OCI-LY3 (cell line): Measurements from ENCODE around the gene GPC3.

Source experiments
- H2AFZ ChIP-seq: fragments of 200-600, 300-600 bp; shearing (Covaris generic); 2 replicates; pipeline ENCODE4 v1.6.0; 2014; ENCODE audit warnings: antibody characterized with exemption, low read depth, low read length
- H3K27ac ChIP-seq: fragments of 200-600, 300-600 bp; sonication (generic); 2 replicates; pipeline ENCODE4 v1.5.1; 2014; ENCODE audit warnings: mild to moderate bottlenecking, low read length, moderate library complexity, mixed read lengths
- H3K27me3 ChIP-seq: fragments of 200-600, 300-600 bp; sonication (generic); 2 replicates; pipeline ENCODE4 v1.6.1; 2014; ENCODE audit warnings: low read depth, low read length, mixed read lengths
- H3K36me3 ChIP-seq: fragments of 200-600, 300-600 bp; sonication (generic); replicated peaks from 2 replicates; pipeline ENCODE3; 2014; ENCODE audit warnings: low read depth, low read length, mixed read lengths
- H3K4me1 ChIP-seq: fragments of 300-600, 200-600 bp; sonication (generic); 2 replicates; pipeline ENCODE4 v1.6.1; 2014; ENCODE audit warnings: low read length, mixed read lengths
- H3K4me2 ChIP-seq: fragments of 200-600, 300-600 bp; sonication (generic); 2 replicates; pipeline ENCODE4 v1.6.1; 2014; ENCODE audit warnings: low read length, mixed read lengths
- H3K4me3 ChIP-seq: fragments of 300-600, 200-600 bp; sonication (generic); 2 replicates; pipeline ENCODE4 v1.5.1; 2014; ENCODE audit warnings: antibody characterized with exemption, mild to moderate bottlenecking, low read length, moderate library complexity
- H3K79me2 ChIP-seq: fragments of 300-600, 200-600 bp; shearing (Covaris generic); 2 replicates; pipeline ENCODE4 v1.6.1; 2014; ENCODE audit warnings: mild to moderate bottlenecking, low read length, mixed read lengths
- H3K9ac ChIP-seq: fragments of 300-600, 200-600 bp; shearing (Covaris generic); 2 replicates; pipeline ENCODE4 v1.6.0; 2014; ENCODE audit warnings: mild to moderate bottlenecking, low read length, moderate library complexity
- H3K9me3 ChIP-seq: fragments of 200-600, 300-600 bp; shearing (Covaris generic); 2 replicates; pipeline ENCODE4 v1.6.1; 2014; ENCODE audit warnings: low read length, mixed read lengths; ENCODE audit not compliant: insufficient read depth
- H4K20me1 ChIP-seq: fragments of 200-600, 300-600 bp; sonication (generic); 2 replicates; pipeline ENCODE4 v1.6.1; 2016; ENCODE audit warnings: low read length, mixed read lengths; ENCODE audit not compliant: insufficient read depth
- EZH2phosphoT487 ChIP-seq: fragments of 200-600 bp; shearing (Covaris generic); IDR thresholded peaks from 2 replicates; pipeline ENCODE4 v1.6.1; 2018; ENCODE audit warnings: antibody characterized with exemption, mixed run types, low read depth
- TF ChIP-seq, protein P1 (sequence below): fragments of 200-600, 300-600 bp; sonication (generic); IDR thresholded peaks from 2 replicates; pipeline ENCODE4 v1.5.1; 2014; ENCODE audit warnings: antibody characterized with exemption, low read length, low read depth

Gene GPC3

DNA sequence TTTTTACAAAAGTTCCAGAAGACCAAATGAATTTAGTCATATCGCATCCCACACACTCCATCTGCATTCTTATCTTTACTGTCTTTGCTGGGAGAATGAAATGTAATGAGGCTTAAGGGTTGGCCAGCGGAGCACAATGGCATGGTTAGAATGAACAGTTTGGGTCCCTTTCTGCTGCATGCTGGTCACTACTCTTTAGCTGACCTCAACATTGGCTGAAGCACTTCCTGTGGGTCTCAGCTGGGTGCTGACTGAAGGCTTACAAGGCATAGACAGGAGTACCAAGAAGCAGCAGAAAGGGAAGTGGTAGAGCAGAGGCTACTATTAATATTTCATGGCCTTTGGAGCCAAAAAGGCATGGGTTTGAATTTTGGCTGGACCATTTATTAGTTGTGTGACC lies 410.7 kb downstream of the GPC3 start:
- Histone ChIP-seq H3K4me1 (no peaks in the 10 kb centered on the region), H3K27ac (no peak overlapping the region), H3K79me2 (no peaks in the 10 kb centered on the region), H4K20me1 (no peaks in the 10 kb centered on the region), H3K4me3 (no peak overlapping the region), H3K27me3 (no peaks in the 10 kb centered on the region), H3K9ac (no peak overlapping the region), H3K9me3 (no peaks in the 10 kb centered on the region), H3K4me2 (no peak overlapping the region), H2AFZ (no peak overlapping the region), H3K36me3 (no peaks in the 10 kb centered on the region)
- no peak for TF ChIP-seq EZH2phosphoT487
- TF ChIP-seq, protein P1, sequence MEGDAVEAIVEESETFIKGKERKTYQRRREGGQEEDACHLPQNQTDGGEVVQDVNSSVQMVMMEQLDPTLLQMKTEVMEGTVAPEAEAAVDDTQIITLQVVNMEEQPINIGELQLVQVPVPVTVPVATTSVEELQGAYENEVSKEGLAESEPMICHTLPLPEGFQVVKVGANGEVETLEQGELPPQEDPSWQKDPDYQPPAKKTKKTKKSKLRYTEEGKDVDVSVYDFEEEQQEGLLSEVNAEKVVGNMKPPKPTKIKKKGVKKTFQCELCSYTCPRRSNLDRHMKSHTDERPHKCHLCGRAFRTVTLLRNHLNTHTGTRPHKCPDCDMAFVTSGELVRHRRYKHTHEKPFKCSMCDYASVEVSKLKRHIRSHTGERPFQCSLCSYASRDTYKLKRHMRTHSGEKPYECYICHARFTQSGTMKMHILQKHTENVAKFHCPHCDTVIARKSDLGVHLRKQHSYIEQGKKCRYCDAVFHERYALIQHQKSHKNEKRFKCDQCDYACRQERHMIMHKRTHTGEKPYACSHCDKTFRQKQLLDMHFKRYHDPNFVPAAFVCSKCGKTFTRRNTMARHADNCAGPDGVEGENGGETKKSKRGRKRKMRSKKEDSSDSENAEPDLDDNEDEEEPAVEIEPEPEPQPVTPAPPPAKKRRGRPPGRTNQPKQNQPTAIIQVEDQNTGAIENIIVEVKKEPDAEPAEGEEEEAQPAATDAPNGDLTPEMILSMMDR, result no peak

- Histone ChIP-seq H3K27ac (no peak overlapping the region), H3K4me2 (no peak overlapping the region)
Measured at GRCh38 chrX:133570549-133570948, 414.8 kb downstream of the GPC3 start.

GRCh38 chrX:133569217-133569616 lies 416.2 kb downstream of the GPC3 start:
- no peak overlapping the region for H3K4me2 ChIP-seq
- H3K79me2 ChIP-seq, result no peaks in the 10 kb centered on the region
- H3K4me3 ChIP-seq, result no peak overlapping the region
- H2AFZ ChIP-seq, result no peak overlapping the region
- H3K9me3 ChIP-seq, result no peaks in the 10 kb centered on the region
- no peak overlapping the region for H3K9ac ChIP-seq
- no peaks in the 10 kb centered on the region for H3K4me1 ChIP-seq
- no peaks in the 10 kb centered on the region for H4K20me1 ChIP-seq
- no peaks in the 10 kb centered on the region for H3K27me3 ChIP-seq
- no peak overlapping the region for H3K27ac ChIP-seq
- no peaks in the 10 kb centered on the region for H3K36me3 ChIP-seq
- TF ChIP-seq, protein P1, result no peak
- TF ChIP-seq EZH2phosphoT487, result no peak

More at GRCh38 chrX:133570549-133570948, 414.8 kb downstream of the GPC3 start:
- Histone ChIP-seq H3K79me2 (no peaks in the 10 kb centered on the region), H3K4me1 (no peaks in the 10 kb centered on the region), H2AFZ (no peak overlapping the region), H3K27me3 (no peaks in the 10 kb centered on the region), H3K9me3 (no peaks in the 10 kb centered on the region), H3K9ac (no peak overlapping the region), H3K36me3 (no peaks in the 10 kb centered on the region), H3K4me3 (no peak overlapping the region), H4K20me1 (no peaks in the 10 kb centered on the region)
- TF ChIP-seq, protein P1, result no peak
- no peak for TF ChIP-seq EZH2phosphoT487

GRCh38 chrX:133568109-133568508 lies 417.3 kb downstream of the GPC3 start:
- no peaks in the 10 kb centered on the region for H3K36me3 ChIP-seq
- no peaks in the 10 kb centered on the region for H3K79me2 ChIP-seq
- H4K20me1 ChIP-seq, result no peaks in the 10 kb centered on the region
- H3K9ac ChIP-seq, result no peak overlapping the region
- H3K4me3 ChIP-seq, result no peak overlapping the region
- H3K4me1 ChIP-seq, result no peaks in the 10 kb centered on the region
- no peak overlapping the region for H2AFZ ChIP-seq
- H3K9me3 ChIP-seq, result no peaks in the 10 kb centered on the region
- no peak for TF ChIP-seq EZH2phosphoT487
- TF ChIP-seq, protein P1, result no peak
- no peak overlapping the region for H3K4me2 ChIP-seq
- no peak overlapping the region for H3K27ac ChIP-seq
- H3K27me3 ChIP-seq, result no peaks in the 10 kb centered on the region
